Measurements from ENCODE around the gene PATJ. TPM values are rescaled to one million over a fixed set of nuclear protein-coding genes. Genes with fewer than 3 reads are reported as not detected.

PATJ gene
- total and polyA plus RNA-seq, 2 donors (not counting 3 experiments of a cell fraction or from before 2014, with no cell fraction given) = 1.1 to 3.0 TPM

GRCh38 chr1:62050165-62050564 is 307.9 kb downstream of the PATJ start:
- no peak overlapping the region for H3K9ac ChIP-seq (replicated peaks; ENCODE audit: extremely low read depth, insufficient read depth, low read length)
- H2AFZ ChIP-seq (ENCODE audit: low read depth, low read length) = no peak overlapping the region
- no peak overlapping the region for H3K4me3 ChIP-seq (replicated peaks in 1 of 3; ENCODE audit: insufficient read depth in 1 of 3, low read depth in 1 of 3, low read length in 3 of 3)
- no peaks in the 10 kb centered on the region for H3K36me3 ChIP-seq (ENCODE audit: control insufficient read depth in 2 of 2, extremely low read depth in 1 of 2, insufficient read depth in 2 of 2, low read length in 2 of 2)
- TF ChIP-seq JUN (IDR thresholded peaks at IDR 0.05; ENCODE audit: borderline replicate concordance, insufficient read depth, insufficient read length, low read depth) (no peak), POLR2A (IDR thresholded peaks at IDR 0.05; ENCODE audit: low read depth, low read length) (no peak), GATA2 (IDR thresholded peaks at IDR 0.05; ENCODE audit: insufficient read depth, insufficient read length, low read depth, low read length) (no peak), POLR2AphosphoS5 (IDR thresholded peaks at IDR 0.05; ENCODE audit: insufficient read depth, low read depth, low read length) (no peak), FOS (IDR thresholded peaks at IDR 0.05; ENCODE audit: borderline replicate concordance, insufficient read depth, low read length) (no peak), MYC (IDR thresholded peaks at IDR 0.05; ENCODE audit: low read depth, low read length) (no peak)
- intact Hi-C loops (cut with micrococcal nuclease) = no loop called here
- no peaks in the 10 kb centered on the region for H4K20me1 ChIP-seq (replicated peaks; ENCODE audit: control insufficient read depth, extremely low read depth, insufficient read depth, low read length)
- H3K27ac ChIP-seq (ENCODE audit: insufficient read depth, low read depth, low read length) = no peak overlapping the region
- no peaks in the 10 kb centered on the region for H3K9me3 ChIP-seq (replicated peaks; ENCODE audit: control insufficient read depth, insufficient read depth, low read length)
- no peak overlapping the region for H3K4me2 ChIP-seq (ENCODE audit: insufficient read depth, low read length)
- ChIA-PET CTCF (interaction anchor here (0.7 kb wide), 1 partner anchor 62 kb away, joined by 5 read pairs; no protein-coding TSS in a partner anchor), POLR2A (no interaction called here)
- H3K27me3 ChIP-seq (ENCODE audit: control insufficient read depth in 2 of 2, insufficient read depth in 2 of 2, low read length in 2 of 2) = no peaks in the 10 kb centered on the region
- DNase-seq (ENCODE audit: low read depth, low spot score) (no peak), FAIRE-seq (no peak)
- no peaks in the 10 kb centered on the region for H3K79me2 ChIP-seq (ENCODE audit: control insufficient read depth, insufficient read depth, low read length)
- BruUV-seq (replicated peaks) = no TSS peak
- no peaks in the 10 kb centered on the region for H3K4me1 ChIP-seq (ENCODE audit: control insufficient read depth, extremely low read depth, insufficient read depth, low read length)
- dilution Hi-C loops (cut with MboI; ENCODE audit: extremely low pct_ligation_motif_present, low sequenced_read_pairs) = no loop called here
- no peaks in the 10 kb centered on the region for H3K9me1 ChIP-seq (replicated peaks; ENCODE audit: control insufficient read depth, extremely low read depth, insufficient read depth, low read length)

- no peak overlapping the region for H3K9ac ChIP-seq (replicated peaks; ENCODE audit: extremely low read depth, insufficient read depth, low read length)
- H4K20me1 ChIP-seq (replicated peaks; ENCODE audit: control insufficient read depth, extremely low read depth, insufficient read depth, low read length) = no peaks in the 10 kb centered on the region
- intact Hi-C loops (cut with micrococcal nuclease) = no loop called here
- no TSS peak for BruUV-seq (replicated peaks)
- TF ChIP-seq EZH2 (IDR thresholded peaks at IDR 0.05; ENCODE audit: borderline replicate concordance, low read depth, low read length, severe bottlenecking) (no peak), JUN (IDR thresholded peaks at IDR 0.05; ENCODE audit: borderline replicate concordance, insufficient read depth, insufficient read length, low read depth) (no peak), POLR2A (IDR thresholded peaks at IDR 0.05; ENCODE audit: low read depth, low read length) (no peak), FOS (IDR thresholded peaks at IDR 0.05; ENCODE audit: borderline replicate concordance, insufficient read depth, low read length) (no peak), GATA2 (IDR thresholded peaks at IDR 0.05; ENCODE audit: insufficient read depth, insufficient read length, low read depth, low read length) (no peak), POLR2AphosphoS5 (IDR thresholded peaks at IDR 0.05; ENCODE audit: insufficient read depth, low read depth, low read length) (no peak), MYC (IDR thresholded peaks at IDR 0.05; ENCODE audit: low read depth, low read length) (no peak), CTCF (IDR thresholded peaks at IDR 0.05; ENCODE audit: extremely low read depth in 1 of 2, insufficient read depth in 1 of 2, low read depth in 1 of 2, low read length in 2 of 2) (no peak)
- TF ChIP-seq, protein P1, sequence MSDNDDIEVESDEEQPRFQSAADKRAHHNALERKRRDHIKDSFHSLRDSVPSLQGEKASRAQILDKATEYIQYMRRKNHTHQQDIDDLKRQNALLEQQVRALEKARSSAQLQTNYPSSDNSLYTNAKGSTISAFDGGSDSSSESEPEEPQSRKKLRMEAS (IDR thresholded peaks at IDR 0.05; ENCODE audit: insufficient read depth, insufficient read length) = no peak
- no peaks in the 10 kb centered on the region for H3K4me1 ChIP-seq (ENCODE audit: control insufficient read depth, extremely low read depth, insufficient read depth, low read length)
- no peak overlapping the region for H3K27ac ChIP-seq (ENCODE audit: insufficient read depth, low read depth, low read length)
- H3K36me3 ChIP-seq (ENCODE audit: control insufficient read depth in 2 of 2, extremely low read depth in 1 of 2, insufficient read depth in 2 of 2, low read length in 2 of 2) = no peaks in the 10 kb centered on the region
- no peak overlapping the region for H2AFZ ChIP-seq (ENCODE audit: low read depth, low read length)
- H3K79me2 ChIP-seq (ENCODE audit: control insufficient read depth, insufficient read depth, low read length) = no peaks in the 10 kb centered on the region
- DNase-seq (ENCODE audit: low read depth, low spot score) (no peak), FAIRE-seq (no peak)
- no peak overlapping the region for H3K4me2 ChIP-seq (ENCODE audit: insufficient read depth, low read length)
- no peaks in the 10 kb centered on the region for H3K27me3 ChIP-seq (ENCODE audit: control insufficient read depth in 2 of 2, insufficient read depth in 2 of 2, low read length in 2 of 2)
- CTCF ChIA-PET = no interaction called here
- H3K9me1 ChIP-seq (replicated peaks; ENCODE audit: control insufficient read depth, extremely low read depth, insufficient read depth, low read length) = no peaks in the 10 kb centered on the region
- POLR2A ChIA-PET = no interaction called here
- H3K9me3 ChIP-seq (replicated peaks; ENCODE audit: control insufficient read depth, insufficient read depth, low read length) = no peaks in the 10 kb centered on the region
- dilution Hi-C loops (cut with MboI; ENCODE audit: extremely low pct_ligation_motif_present, low sequenced_read_pairs) = no loop called here
- no peak overlapping the region for H3K4me3 ChIP-seq (replicated peaks in 1 of 3; ENCODE audit: insufficient read depth in 1 of 3, low read depth in 1 of 3, low read length in 3 of 3)
Observed at GRCh38 chr1:62052946-62053345, 310.7 kb downstream of the PATJ start.

All from endothelial cell of umbilical vein (primary cell).